Measurements from ENCODE around the gene ASB15. TPM values are rescaled to one million over a fixed set of nuclear protein-coding genes. Genes with fewer than 3 reads are reported as not detected.
A peak's percentile ranks its signal among the peaks of the same experiment; 100 is the strongest.

Gene ASB15
- total RNA-seq, 2 experiments from 2014 or later, result not detected

DNA sequence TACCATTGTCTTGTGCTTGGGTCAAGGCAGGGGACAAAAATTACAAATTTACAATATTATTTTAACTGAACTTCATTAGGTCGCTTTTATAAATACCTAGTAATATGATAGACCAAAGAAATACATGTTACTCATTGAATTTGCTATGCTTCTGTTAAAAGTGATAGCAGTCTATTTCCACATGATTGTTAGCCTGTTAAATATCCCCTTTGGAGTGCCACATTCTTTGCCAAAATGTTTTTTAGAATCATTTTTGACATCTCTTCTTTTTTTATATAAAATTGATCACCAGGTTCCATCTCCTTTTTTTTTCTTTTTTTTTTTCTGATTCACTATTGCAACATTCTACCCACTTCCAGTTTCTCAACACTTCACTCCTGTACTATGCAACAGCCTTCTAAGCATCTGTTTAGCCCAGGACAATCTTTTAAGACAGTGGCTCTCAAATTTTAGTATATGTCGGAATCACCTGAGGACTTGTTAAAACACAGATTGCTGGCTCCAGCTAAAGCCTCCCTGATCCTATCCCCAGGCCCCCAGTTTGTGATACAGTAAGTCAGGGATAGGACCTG, 27.6 kb upstream of the ASB15 start:
- H3K4me1 Mint-ChIP-seq (ENCODE audit: low read depth), result no peaks in the 10 kb centered on the region
- no peak overlapping the region for H3K4me3 Mint-ChIP-seq
- POLR2A ChIA-PET, result no interaction called here
- CTCF ChIA-PET, result interaction anchor here (2.2 kb wide), 1 partner anchor 51 kb away, joined by 7 read pairs; no protein-coding TSS in a partner anchor
- no peak for ATAC-seq
- no peaks in the 10 kb centered on the region for H3K36me3 Mint-ChIP-seq (ENCODE audit: low read depth)
- peaks cover 10% of the 10 kb centered on the region for H3K27me3 Mint-ChIP-seq
- H3K27ac Mint-ChIP-seq, result no peak overlapping the region
- H3K9me3 Mint-ChIP-seq, result no peaks in the 10 kb centered on the region
- TF ChIP-seq CTCF (IDR thresholded peaks at IDR 0.05), result no peak
- intact Hi-C loops (cut with micrococcal nuclease), result no loop called here
- no peak for DNase-seq

- ATAC-seq (no peak), DNase-seq (no peak)
- no peak overlapping the region for H3K4me3 Mint-ChIP-seq
- ChIA-PET POLR2A (no interaction called here), CTCF (no interaction called here)
- H3K27ac Mint-ChIP-seq, result no peak overlapping the region
- H3K4me1 Mint-ChIP-seq (ENCODE audit: low read depth), result no peaks in the 10 kb centered on the region
- no peak for TF ChIP-seq CTCF (IDR thresholded peaks at IDR 0.05)
- H3K9me3 Mint-ChIP-seq, result no peaks in the 10 kb centered on the region
- H3K27me3 Mint-ChIP-seq, result peaks cover 20% of the 10 kb centered on the region
- intact Hi-C loops (cut with micrococcal nuclease), result no loop called here
- no peaks in the 10 kb centered on the region for H3K36me3 Mint-ChIP-seq (ENCODE audit: low read depth)
Observed at GRCh38 chr7:123579416-123579815, 22.2 kb upstream of the ASB15 start.

- Mint-ChIP-seq H3K4me3 (no peak overlapping the region), H3K36me3 (ENCODE audit: low read depth) (no peaks in the 10 kb centered on the region), H3K4me1 (ENCODE audit: low read depth) (no peaks in the 10 kb centered on the region), H3K27ac (no peak overlapping the region), H3K9me3 (no peaks in the 10 kb centered on the region), H3K27me3 (peaks cover 20% of the 10 kb centered on the region)
- TF ChIP-seq CTCF (IDR thresholded peaks at IDR 0.05), result no peak
- DNase-seq (peak; percentile 6), ATAC-seq (no peak)
- CTCF ChIA-PET, result interaction anchor here (0.9 to 1.6 kb wide), 3 partner anchors 23 to 285 kb away, joined by 3 to 5 read pairs (median 3); no protein-coding TSS in a partner anchor
- POLR2A ChIA-PET, result no interaction called here
- intact Hi-C loops (cut with micrococcal nuclease), result no loop called here
Observed at GRCh38 chr7:123580406-123581161, 21.0 kb upstream of the ASB15 start.

GRCh38 chr7:123581162-123581459, 20.5 kb upstream of the ASB15 start:
- ATAC-seq (no peak), DNase-seq (no peak)
- no peaks in the 10 kb centered on the region for H3K4me1 Mint-ChIP-seq (ENCODE audit: low read depth)
- peaks cover 20% of the 10 kb centered on the region for H3K27me3 Mint-ChIP-seq
- intact Hi-C loops (cut with micrococcal nuclease), result no loop called here
- ChIA-PET CTCF (interaction anchor here (0.9 to 1.6 kb wide), 3 partner anchors 22 to 284 kb away, joined by 3 to 5 read pairs (median 3); no protein-coding TSS in a partner anchor), POLR2A (no interaction called here)
- H3K4me3 Mint-ChIP-seq, result no peak overlapping the region
- no peak overlapping the region for H3K27ac Mint-ChIP-seq
- no peaks in the 10 kb centered on the region for H3K9me3 Mint-ChIP-seq
- no peaks in the 10 kb centered on the region for H3K36me3 Mint-ChIP-seq (ENCODE audit: low read depth)
- TF ChIP-seq CTCF (IDR thresholded peaks at IDR 0.05), result no peak

DNA sequence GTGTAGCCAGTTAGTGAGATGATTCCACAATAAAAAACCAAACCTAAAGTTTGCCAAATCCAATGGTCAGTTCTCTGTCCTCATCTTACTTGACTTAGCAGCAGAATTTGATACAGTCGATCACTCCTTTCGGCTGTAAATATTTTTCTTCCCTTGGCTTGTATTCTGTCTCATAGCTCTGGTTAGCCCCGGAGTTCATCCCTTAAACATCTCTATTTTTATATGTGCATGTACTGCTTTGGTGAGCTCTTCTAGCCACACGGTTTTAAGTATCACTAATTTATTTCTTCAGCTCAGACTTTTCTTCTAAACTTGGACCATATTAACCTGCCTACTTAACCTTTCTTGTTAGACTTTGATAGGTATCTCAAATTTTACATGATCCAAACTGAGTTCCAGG, 17.8 kb upstream of the ASB15 start:
- Mint-ChIP-seq H3K4me1 (ENCODE audit: low read depth) (no peaks in the 10 kb centered on the region), H3K27me3 (peaks cover 12% of the 10 kb centered on the region), H3K4me3 (no peak overlapping the region), H3K27ac (no peak overlapping the region), H3K9me3 (no peaks in the 10 kb centered on the region), H3K36me3 (ENCODE audit: low read depth) (no peaks in the 10 kb centered on the region)
- ChIA-PET POLR2A (no interaction called here), CTCF (interaction anchor here (1.1 kb wide), 1 partner anchor 24 kb away, joined by 3 read pairs; no protein-coding TSS in a partner anchor)
- ATAC-seq, result no peak
- no peak for DNase-seq
- intact Hi-C loops (cut with micrococcal nuclease), result no loop called here
- no peak for TF ChIP-seq CTCF (IDR thresholded peaks at IDR 0.05)

Measured in activated CD8-positive, alpha-beta T cell treated with anti-CD3 and anti-CD28 coated beads for 36 hours (primary cell).